DND-41 (cell line): ENCODE results near the gene TRMU.

ENCODE experiments used
- ATAC-seq: fragments of 200-7000 bp; cut with Tn5 transposase; 3 replicates; pipeline ENCODE4 v1.9.1; 2021; ENCODE audit warnings: low read depth; ENCODE audit not compliant: insufficient read depth
- DNase-seq: peaks from one replicate; pipeline ENCODE4 v3.0.0-alpha.2; 2020
- H2AFZ ChIP-seq: 2 replicates; pipeline ENCODE4 v1.6.0; 2012; ENCODE audit warnings: low read depth, low read length
- H3K27ac ChIP-seq: 2 replicates; pipeline ENCODE4 v1.5.1; 2012; ENCODE audit warnings: low read length, inconsistent platforms
- H3K27me3 ChIP-seq: fragments of 200-600 bp; sonication (generic); 2 replicates; pipeline ENCODE4 v1.6.0; 2012; ENCODE audit warnings: low read length, mild to moderate bottlenecking, inconsistent platforms; ENCODE audit not compliant: insufficient read depth, poor library complexity
- H3K36me3 ChIP-seq: 2 replicates; pipeline ENCODE4 v1.5.1; 2012; ENCODE audit warnings: low read length, inconsistent platforms; ENCODE audit not compliant: insufficient read depth
- H3K4me1 ChIP-seq: 2 replicates; pipeline ENCODE4 v1.5.1; 2012; ENCODE audit warnings: mild to moderate bottlenecking, low read length; ENCODE audit not compliant: insufficient read depth
- H3K4me2 ChIP-seq: 2 replicates; pipeline ENCODE4 v1.6.0; 2012; ENCODE audit warnings: mild to moderate bottlenecking, moderate library complexity, low read length, inconsistent platforms; ENCODE audit not compliant: insufficient read depth
- H3K4me3 ChIP-seq, 2 experiments: fragments of 200-600 bp in 1 of 2; shearing (Covaris generic) in 1 of 2; 2 replicates each; pipeline ENCODE4 v1.5.1; 2012 to 2016; ENCODE audit warnings: inconsistent platforms in 2 of 2, low read length in 2 of 2, mild to moderate bottlenecking in 2 of 2, low read depth in 1 of 2, moderate library complexity in 1 of 2
- H3K79me2 ChIP-seq: 2 replicates; pipeline ENCODE4 v1.6.0; 2012; ENCODE audit warnings: low read length, inconsistent platforms; ENCODE audit not compliant: insufficient read depth
- H3K9ac ChIP-seq: 2 replicates; pipeline ENCODE4 v1.6.0; 2012; ENCODE audit warnings: low read depth, mild to moderate bottlenecking, inconsistent platforms, low read length, moderate library complexity
- H3K9me3 ChIP-seq: 2 replicates; pipeline ENCODE4 v1.5.1; 2012; ENCODE audit warnings: low read length, moderate library complexity, mild to moderate bottlenecking, inconsistent platforms; ENCODE audit not compliant: insufficient read depth, severe bottlenecking
- H4K20me1 ChIP-seq: 2 replicates; pipeline ENCODE4 v1.6.0; 2012; ENCODE audit warnings: low read length; ENCODE audit not compliant: insufficient read depth
- CTCF ChIP-seq: IDR thresholded peaks from 2 replicates; pipeline ENCODE4 v1.5.1; 2012; ENCODE audit warnings: borderline replicate concordance, low read length, moderate library complexity, mild to moderate bottlenecking; ENCODE audit not compliant: poor library complexity, severe bottlenecking; ENCODE audit errors: extremely low read depth
- EZH2 ChIP-seq: IDR thresholded peaks from 3 replicates; pipeline ENCODE4 v1.6.1; 2012; ENCODE audit warnings: borderline replicate concordance, low read depth, mild to moderate bottlenecking, moderate library complexity, low read length, inconsistent platforms; ENCODE audit not compliant: severe bottlenecking

TRMU gene

DNA sequence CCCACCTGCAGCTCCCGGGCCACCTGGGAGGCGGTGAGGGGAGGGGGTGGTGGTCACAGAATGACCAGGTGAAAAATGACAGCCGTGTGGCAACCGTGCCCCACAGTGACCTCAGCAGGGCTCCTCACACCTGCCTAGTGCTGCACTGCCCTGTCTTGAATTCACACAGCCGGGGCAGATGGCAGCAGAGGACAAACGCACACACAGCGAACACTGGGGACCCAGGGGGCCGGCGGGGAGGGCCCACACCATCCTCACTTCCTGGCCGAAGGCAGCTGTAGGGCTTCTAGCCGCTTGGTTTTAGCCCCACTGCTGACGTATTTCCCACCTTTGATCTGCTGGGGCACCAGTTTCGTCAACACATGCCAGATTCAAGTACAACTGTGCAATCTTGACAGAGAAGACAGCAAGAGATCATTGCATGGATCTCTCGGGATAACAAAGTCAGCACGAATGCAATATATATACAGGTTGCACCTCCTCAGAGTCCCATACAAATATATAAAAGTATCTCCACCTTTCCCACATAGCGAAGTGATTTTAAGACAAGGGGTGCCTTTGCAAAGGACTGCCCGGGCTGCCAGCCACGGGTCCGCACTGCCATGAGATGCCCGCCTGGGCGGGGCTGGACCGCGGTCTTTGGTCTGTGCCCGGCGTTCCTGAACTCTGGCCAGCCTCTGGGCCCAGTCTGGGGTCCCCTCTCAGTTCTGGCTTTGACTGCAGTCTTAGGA lies 26.9 kb downstream of the TRMU start:
- Histone ChIP-seq H3K36me3 (peaks cover 3% of the 10 kb centered on the region), H3K4me1 (no peaks in the 10 kb centered on the region), H3K4me2 (no peak overlapping the region), H2AFZ (no peak overlapping the region), H3K9me3 (no peaks in the 10 kb centered on the region), H3K27ac (no peak overlapping the region), H3K9ac (no peak overlapping the region), H4K20me1 (peaks cover 7% of the 10 kb centered on the region), H3K4me3 (no peak overlapping the region), H3K79me2 (no peaks in the 10 kb centered on the region), H3K27me3 (no peaks in the 10 kb centered on the region)
- ATAC-seq: no peak
- TF ChIP-seq EZH2 (no peak), CTCF (no peak)
- DNase-seq: no peak

DNA sequence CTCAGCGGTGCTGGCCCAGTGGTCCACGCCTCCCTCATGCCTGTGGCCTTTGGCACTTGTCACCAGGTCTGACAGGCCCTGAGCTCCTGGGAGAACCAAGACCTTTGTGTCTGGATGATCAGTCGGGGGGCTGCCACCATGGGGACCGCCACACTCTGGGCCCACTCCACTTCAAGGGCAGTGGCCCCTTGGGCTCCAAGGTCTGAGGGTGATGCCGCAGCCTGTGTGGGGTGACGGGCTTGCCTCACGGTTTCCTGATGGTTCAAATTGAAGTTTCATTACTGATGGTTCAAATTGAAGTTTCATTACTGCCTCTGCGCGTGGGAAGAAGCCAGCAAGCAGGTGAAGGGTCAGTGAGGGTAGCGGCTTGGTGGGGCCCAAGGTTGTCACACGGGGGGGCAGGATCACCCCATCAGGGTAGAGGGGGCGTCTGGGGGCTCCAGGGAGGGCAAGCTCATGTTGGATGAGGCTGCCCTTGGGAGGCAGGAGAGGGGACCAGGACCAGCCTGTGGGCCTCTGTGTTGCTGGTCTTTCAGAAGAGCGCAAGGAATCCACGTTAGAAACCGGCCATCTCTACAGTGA lies 27.5 kb downstream of the TRMU start:
- no peaks in the 10 kb centered on the region for H3K36me3 ChIP-seq
- H3K27me3 ChIP-seq: no peaks in the 10 kb centered on the region
- no peaks in the 10 kb centered on the region for H3K79me2 ChIP-seq
- H3K9ac ChIP-seq: no peak overlapping the region
- ATAC-seq (no peak), DNase-seq (no peak)
- no peak overlapping the region for H3K4me3 ChIP-seq
- H3K27ac ChIP-seq: no peak overlapping the region
- H3K9me3 ChIP-seq: no peaks in the 10 kb centered on the region
- no peak for TF ChIP-seq CTCF
- TF ChIP-seq EZH2: no peak
- peaks cover 8% of the 10 kb centered on the region for H4K20me1 ChIP-seq
- H3K4me2 ChIP-seq: no peak overlapping the region
- no peak overlapping the region for H2AFZ ChIP-seq
- H3K4me1 ChIP-seq: no peaks in the 10 kb centered on the region

GRCh38 chr22:46363611-46364321 lies 28.3 kb downstream of the TRMU start:
- no peaks in the 10 kb centered on the region for H3K79me2 ChIP-seq
- H3K27me3 ChIP-seq: no peaks in the 10 kb centered on the region
- H2AFZ ChIP-seq: no peak overlapping the region
- H3K4me2 ChIP-seq: no peak overlapping the region
- no peaks in the 10 kb centered on the region for H3K9me3 ChIP-seq
- no peak for TF ChIP-seq CTCF
- TF ChIP-seq EZH2: no peak
- no peak overlapping the region for H3K27ac ChIP-seq
- DNase-seq (no peak), ATAC-seq (no peak)
- peaks cover 12% of the 10 kb centered on the region for H4K20me1 ChIP-seq
- H3K9ac ChIP-seq: no peak overlapping the region
- no peak overlapping the region for H3K4me3 ChIP-seq
- H3K36me3 ChIP-seq: no peaks in the 10 kb centered on the region
- H3K4me1 ChIP-seq: no peaks in the 10 kb centered on the region
